RPMI8226 (cell line): ENCODE measurements around the gene KLHL3.

ENCODE experiments used
- DNase-seq: peaks from one replicate; pipeline ENCODE4 v3.0.0-alpha.2; 2015

Gene KLHL3

DNA sequence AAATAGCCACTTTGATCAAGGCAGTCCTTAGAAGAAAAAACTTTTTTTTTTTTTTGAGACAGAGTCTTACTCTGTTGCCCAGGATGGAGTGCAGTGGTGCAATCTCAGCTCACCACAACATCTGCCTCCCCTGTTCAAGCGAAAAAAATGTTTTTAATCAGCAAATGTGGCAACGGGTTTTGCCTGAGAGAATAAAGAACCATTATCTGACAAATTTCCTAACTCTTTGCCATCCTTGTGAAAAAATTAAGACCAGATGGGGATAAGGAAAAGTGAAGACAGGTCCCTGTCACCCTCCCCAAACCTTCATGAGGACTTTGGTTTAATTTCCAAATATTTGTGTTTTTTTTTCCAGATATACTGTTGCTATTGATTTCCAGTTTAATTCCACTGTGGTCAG lies 129.5 kb downstream of the KLHL3 start:
- DNase-seq, result no peak

DNA sequence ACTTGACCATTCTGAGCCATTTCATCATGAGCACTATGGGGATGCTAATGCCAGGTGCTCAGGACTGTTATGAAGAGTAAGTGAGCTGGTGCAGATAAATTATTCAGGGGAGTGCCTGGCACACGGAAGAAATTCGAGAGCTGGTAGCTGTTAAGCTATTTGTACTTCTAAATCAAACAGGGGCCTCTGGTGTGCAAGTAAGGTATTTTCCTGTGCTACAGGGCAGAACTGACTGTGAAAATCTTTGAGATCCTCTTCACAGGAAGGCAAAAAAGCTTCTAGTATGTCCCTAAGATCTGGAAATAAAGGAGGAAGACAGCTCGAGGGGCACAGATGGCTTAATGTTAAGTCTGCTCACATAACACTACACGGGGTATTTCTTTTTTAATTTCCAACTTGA lies 130.5 kb downstream of the KLHL3 start:
- no peak for DNase-seq

DNA sequence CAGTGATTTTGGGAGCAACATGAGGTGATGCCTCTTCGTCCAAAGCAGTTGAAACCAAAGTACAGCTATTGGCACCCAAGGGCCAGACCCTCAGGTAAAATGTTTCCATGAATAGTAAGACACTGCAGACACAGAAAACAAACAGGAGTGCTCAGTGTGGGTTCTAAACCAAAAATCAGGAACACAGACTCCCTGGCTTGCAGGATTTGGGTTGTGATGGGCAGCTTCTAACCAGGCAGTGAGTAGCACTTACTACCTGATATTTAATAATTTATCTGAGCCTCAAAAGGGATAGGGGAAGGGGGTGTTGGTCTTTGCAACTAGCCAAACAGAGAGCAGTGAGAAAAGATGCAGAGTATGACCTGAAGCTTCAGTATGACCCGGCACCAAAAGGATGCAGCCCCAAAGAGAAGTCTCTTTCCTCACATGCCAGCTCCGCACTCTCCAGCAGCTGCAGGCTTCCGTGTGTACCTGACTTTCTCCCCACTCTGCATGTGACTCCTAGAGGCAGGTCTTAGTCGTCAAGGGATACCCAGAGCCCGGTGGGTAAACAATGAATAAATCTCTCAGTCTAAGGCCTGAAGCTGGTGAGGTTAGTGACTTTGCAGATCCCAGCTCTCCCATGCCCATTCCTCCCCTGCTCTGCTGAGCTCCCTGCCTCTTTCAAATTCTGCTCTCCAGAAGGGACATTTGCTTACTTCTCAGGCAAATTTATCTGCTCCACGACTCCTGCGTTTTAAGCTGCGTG lies 131.4 kb downstream of the KLHL3 start:
- DNase-seq, result no peak

DNA sequence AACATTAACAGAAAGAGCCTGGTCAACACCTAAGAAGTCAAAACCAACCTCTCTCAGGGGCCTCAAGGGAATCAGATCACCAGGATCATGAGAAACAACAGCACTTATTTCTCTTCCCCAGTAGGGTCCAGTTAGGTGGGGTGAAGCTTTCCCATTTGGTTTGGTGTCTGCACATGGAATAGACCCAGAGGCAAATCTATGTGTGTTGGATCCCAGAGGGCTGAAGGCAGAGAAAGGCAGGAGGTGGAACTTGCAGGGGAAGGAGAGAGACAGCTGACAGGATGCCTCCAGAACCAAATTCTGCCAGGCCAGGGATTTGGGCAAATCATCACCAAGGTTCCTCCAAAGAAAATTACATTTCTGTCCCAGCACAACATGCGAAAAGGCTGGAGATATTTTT lies 132.0 kb downstream of the KLHL3 start:
- no peak for DNase-seq

DNA sequence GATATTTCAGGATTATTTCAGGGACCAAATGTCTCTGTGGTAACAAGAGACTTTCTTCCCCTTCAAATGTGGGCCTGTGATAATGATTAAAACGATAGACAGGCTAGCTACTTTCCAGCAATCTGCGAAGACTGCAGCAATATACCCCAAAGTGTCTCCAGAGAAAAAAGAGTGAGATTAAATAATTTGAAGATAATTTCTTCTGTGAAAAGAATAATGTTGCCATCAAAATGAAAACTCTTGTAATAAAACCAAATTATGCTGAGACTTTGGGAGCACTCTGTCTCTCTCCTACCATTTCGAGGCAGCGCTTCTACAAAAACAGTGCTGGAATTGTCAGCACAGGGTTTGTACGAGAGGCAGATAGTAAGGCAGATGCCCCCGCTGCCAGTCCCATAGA lies 132.5 kb downstream of the KLHL3 start:
- no peak for DNase-seq

DNA sequence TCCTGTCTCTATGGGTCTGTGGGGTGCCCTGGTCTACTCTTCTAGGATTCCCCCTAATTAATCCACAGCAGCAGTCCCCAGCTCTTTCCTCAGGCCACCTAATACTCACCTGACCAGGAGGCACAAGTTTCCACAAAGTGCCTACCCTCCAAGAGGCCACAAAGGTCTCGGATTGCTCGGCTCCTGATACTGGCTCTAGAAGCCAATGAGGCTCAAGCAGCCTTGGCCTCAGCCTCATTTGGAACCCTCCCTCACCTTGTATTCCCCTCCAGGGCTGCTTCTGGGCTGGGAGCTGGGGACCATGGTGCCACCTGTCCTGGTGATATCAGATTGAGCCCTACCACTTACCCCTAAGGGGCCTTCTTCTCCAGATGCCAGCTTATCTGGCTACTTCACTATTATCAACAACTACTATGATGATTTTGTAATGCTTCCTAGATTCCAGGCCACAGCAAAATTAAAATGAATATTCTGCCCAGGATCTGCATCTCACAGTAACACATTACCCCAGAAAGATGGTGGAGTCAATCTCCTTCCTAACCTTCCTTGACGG lies 133.1 kb downstream of the KLHL3 start:
- DNase-seq, result no peak

DNA sequence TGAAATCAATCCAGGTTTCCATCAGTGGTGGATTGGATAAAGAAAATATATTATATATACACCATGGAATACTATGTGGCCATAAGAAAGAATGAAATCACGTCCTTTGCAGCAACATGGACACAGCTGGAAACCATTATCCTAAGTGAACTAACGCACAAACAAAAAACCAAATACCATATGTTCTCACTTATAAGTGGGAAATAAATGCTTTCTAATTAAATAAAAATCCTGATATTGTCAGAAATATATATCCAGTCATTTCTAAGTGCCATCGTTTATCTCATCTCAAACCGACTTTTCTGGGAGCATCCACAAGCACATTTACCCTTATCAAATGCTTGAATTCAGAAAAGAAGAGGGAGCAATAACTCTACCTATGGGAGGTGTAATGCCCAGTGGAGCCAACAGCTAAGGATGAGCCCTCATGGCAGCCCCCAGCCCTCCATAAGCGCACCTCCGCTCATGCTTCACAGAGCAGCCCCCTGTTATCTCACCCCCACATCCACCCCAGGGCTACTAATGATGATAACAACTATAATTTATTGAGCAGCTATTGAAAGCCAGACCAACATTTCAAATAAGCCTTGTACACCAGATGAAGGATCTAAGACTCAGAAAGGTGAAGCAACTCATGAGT lies 135.0 kb downstream of the KLHL3 start:
- no peak for DNase-seq

DNA sequence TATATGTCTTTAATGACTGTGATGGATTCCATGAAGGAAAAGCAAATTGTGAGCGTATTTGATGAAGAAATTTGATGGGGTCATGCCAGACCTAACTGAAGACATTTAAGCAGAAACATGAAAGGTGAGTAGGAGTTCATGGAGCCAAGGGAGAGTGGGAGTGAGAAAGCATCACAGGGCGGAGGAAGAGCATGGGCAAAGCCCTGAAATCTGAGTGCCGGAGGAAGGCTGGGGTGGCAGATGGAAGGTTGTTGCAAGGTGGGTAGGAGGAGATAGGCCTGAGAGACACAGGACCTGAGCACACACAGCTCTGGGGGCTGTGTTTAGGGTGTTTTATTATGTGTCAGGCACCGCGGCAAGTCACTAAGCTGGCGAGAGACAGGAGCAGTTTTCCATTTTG lies 136.4 kb downstream of the KLHL3 start:
- no peak for DNase-seq

DNA sequence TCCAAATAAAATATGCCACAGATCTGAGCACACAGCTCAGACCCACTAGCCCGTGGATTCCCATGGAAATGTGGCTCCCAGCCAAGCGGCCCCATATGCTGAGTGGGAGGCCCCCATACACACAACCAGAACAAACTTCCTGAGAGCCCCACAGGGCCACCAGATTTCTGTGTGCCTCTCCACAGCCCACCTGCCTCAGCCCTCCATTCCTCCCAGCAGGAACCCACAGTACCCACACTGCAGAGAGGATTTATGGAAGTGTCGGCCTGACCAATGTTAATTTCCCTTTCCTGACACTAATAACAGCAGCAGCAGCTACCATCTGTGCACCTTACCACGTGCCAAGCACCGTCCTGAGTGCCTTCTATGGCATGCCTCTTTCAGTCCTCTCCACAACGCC lies 137.5 kb downstream of the KLHL3 start:
- DNase-seq, result no peak

DNA sequence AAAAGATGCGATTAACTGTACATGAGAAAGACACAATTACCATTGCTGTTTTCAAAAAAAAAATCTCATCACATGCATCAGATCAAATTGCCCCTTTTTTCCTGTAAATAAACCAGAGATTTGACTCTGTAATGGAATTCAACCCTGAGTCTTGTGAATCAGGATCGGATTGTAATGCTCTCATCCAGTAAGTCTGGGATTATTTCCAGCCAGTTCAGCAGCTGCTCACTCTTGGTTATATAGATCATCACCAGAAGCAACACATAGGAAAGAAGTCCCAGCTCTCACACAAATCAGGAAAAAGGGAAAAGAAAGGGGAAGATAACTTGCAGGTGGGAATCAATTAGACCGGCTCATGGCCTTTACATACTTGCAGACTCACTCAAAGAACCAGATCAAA lies 138.9 kb downstream of the KLHL3 start:
- no peak for DNase-seq

DNA sequence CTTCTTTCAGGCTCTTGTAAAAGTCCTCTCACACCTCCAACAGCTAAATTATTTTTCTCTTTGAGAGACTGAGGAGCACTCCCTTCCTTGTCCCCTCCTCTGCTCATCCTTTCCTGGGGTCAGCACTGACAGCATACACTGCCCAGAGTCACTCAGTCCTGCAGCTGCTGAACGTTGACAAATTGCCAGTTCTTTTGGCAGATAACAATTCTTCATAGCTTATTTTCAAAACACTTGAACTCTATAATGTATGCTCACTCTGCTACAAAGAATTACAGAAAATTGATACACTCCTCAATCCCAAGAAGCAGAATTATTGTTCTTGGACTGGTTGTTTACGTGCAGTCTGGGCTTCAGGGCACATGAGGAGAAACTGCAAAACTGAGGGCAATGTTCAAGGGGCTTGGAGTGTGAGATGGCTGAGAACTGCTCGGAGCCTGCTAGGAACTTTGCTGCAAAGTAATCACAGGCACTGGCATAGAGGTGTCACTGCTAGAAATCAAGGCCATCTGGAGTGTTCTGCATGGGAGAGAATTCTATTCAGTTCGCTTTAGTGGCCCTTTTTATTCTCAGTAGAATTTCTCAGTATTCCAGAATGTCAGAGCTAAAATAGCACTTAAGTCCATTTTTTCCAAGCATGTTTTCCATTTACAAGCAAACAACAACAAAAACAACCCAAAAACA lies 140.4 kb downstream of the KLHL3 start:
- DNase-seq, result no peak

DNA sequence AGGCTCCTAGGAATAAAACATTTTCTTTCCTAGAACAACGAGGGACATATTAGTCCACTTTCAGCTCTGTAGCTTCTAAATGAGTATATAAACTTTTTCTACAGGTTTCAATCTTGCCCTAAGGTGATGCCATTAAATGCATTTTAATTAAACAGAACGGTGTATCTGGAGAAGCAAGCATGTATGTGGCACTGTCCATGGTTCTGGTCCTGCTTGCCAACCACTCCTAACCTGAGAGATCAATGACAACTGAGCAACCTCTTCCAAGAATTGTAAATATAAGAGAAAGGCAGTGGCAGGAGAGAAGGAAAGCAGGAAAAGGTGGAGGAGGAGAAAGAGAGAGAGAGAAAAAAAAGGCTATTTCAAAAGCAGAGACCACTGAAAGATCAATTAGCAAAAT lies 141.2 kb downstream of the KLHL3 start:
- DNase-seq, result no peak

DNA sequence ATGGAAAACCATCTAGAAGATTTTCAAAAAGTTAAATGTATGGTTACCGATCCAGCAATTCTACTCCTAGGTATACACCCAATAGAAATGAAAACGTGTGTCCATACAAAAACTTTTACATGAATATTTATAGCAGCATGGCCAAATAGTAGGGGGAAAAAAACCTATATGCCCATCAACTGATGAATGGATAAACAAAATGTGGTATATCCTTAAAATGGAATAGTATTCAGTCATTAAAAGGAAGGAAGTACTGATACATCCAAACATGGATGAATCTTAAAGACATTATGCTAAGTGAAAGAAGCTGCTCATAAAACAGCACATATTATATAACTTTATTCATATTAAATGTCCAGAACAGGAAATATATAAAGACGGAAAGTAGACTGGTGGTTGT lies 143.6 kb downstream of the KLHL3 start:
- no peak for DNase-seq

DNA sequence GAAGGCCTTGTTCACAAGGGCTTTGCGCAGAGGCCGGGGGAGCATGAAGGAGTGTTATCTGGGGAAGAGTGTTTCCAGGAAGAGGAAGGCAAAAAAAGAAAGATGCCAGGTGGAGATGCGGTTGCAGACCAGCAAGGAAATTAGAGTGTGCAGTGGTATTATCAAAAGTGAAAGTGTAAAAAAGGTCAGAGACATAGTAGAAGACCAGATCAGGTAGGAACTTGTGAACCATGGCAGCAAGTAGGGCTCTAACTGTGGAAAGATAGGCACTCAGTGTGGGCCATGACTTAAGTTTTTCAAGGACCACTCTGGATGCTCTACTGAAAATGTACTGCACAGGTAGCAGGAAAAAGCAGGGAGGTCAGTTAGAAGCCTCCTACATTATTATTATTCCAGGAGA lies 146.7 kb downstream of the KLHL3 start:
- DNase-seq, result no peak

DNA sequence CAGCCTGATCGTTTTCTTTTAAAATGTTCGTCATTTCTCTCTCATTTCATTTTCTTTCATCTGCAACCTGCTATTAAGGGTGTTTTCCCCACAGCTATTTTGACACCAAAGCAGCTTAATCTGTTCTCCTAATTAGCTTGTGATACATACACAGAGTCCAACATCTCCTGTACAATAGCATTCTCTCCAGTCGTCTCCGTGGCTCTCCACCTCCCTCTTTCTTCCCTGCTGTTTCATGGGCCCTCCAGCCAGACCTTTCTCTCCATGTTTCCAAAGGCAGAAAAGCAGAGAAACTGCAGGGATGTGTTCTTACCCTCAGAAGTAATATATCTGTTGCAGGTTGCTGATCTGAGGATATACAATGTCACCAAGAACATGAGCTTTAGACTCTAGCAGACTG lies 148.0 kb downstream of the KLHL3 start:
- no peak for DNase-seq

DNA sequence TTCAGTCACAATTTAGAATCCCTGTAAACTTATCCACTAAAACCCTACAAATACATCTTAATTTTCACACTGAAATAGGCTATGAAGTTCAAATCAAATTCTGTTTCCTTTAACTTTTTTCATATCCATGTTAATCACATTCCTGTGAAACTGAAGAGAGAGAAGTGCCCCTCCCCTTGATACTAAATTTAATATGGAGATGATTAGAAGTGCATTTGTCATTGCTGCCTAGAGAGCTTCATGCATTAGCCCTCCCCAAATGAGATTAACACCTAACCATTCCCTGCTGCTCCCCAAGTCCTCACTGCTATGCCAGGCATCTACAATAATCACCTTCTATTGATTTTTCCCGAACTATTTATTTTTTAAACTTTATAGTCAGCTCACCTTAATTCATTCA lies 151.6 kb downstream of the KLHL3 start:
- no peak for DNase-seq

DNA sequence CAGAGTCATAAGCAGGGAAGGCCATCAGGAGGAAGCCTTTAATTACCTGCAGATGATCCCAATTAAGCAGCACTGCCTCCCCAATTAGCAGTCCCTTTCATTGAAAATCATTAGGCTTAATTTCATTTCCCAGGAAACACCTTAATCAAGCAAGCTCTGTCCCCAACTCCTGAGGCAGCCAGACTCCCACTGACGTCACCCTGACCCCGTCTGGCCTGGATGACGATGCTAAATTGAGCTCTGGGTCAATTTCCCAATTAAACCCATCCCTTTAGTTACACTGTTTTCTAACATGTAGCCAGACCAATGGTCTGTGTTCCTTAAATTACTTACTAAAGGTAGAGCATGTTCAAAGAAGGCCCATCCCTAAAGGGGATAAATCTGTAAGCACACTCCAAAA lies 152.8 kb downstream of the KLHL3 start:
- no peak for DNase-seq

DNA sequence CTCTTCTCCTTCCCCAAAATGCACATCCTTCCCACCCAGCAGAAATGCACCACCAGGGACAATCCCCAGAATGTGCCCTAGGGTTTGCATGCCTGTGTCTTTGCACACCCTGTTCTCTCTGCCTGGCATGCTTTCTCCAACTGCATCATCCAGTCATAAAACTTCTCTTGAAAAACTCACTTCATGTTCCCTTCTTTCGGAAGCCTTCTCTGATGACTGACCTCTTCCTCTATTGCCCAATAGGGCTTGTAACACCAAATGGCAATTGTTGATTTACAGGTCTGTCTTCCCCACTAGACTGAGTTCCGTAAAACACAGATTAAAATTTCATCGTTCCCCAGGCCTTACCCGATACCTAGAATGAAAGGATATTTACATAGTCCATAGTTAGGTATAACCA lies 153.7 kb downstream of the KLHL3 start:
- DNase-seq, result no peak

DNA sequence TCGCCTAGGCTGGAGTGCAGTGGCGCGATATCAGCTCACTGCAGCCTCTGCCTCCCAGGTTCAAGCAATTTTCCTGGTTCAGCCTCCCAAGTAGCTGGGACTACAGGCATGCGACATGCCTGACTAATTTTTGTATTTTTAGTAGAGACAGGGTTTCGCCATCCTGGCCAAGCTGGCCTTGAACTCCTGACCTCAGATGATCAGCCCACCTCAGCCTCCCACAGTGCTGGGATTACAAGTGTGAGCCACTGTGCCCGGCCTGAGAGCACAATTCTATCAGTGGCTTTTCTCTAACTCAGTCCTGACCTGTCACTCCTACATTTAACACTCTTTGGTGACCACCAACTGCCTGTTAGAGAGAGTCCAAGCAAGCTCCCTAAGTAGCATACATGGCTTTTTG lies 154.1 kb downstream of the KLHL3 start:
- DNase-seq, result no peak

DNA sequence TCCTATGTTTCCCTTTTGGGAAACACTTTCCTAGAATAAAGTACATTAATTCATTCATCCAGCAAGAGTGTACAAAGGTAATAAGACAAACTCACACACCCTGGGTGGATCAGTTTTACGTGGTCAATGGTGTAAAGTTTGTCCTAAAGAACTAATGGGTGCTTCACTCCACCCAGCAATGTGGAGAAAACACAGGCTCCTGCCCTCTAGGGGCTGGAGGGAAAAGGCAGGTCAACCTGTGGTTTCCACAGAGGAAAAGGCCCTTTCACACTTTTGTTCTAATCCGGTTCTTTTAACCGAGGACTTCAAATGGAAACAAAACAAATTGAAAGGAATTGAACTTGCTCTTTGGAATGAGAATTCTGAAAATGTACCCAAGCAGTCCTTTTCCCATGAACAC lies 155.9 kb downstream of the KLHL3 start:
- DNase-seq, result no peak

DNA sequence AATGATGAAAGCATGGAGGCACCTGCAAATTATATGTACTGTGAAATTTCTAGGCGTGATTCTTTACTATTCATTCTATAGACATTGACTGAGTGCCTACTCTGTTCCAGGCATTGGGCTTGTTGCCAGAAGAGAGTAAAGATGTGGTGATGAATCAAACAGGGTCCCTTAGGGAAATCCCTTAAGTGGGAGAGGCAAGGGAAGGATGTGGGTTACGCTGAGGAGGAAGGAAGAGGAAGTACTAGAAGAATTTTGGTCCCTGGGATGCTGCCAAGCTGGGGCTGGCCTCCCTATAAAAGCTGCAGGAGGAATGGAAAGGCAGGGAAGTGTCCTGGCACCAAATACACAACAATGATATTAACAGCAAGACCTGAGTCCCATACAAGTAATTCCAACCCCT lies 160.0 kb downstream of the KLHL3 start:
- DNase-seq, result no peak

DNA sequence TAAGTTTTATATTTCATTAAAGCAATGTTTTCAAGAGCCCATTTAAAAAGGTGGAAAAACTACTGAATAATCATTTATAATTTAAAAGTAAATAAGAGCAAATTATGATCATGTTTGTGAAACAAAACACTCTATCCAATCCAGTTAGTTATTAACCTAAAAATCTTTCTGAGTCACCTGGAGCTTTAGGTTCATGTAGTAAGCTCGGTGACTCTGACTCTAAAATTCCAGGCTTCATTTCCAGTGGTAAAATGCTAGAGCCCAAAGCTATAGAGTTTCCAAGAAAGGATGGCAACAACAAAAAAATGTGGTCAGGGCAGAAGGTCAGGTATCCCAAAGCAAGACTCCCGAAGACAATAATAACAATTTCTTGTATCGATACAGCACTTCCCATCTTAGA lies 160.7 kb downstream of the KLHL3 start:
- no peak for DNase-seq

DNA sequence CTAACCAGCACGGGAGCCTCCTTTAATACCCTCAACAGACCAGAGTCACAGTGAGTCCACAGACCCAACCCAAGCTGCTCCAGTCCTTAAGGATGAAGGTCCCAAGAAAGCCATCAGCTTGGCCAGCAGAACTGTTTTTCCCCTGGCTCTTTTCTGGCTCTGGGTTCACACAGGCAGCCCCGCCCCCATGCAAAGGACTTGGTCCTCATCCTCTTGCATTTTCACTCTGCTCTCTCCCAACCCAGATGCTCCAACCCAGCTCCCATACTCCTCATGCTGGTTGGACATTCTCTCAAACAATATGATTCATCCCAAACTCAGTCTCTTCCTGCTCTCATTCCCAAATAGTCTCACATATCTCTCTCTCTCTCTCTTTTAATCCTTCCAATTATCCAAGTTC lies 162.5 kb downstream of the KLHL3 start:
- DNase-seq, result no peak

DNA sequence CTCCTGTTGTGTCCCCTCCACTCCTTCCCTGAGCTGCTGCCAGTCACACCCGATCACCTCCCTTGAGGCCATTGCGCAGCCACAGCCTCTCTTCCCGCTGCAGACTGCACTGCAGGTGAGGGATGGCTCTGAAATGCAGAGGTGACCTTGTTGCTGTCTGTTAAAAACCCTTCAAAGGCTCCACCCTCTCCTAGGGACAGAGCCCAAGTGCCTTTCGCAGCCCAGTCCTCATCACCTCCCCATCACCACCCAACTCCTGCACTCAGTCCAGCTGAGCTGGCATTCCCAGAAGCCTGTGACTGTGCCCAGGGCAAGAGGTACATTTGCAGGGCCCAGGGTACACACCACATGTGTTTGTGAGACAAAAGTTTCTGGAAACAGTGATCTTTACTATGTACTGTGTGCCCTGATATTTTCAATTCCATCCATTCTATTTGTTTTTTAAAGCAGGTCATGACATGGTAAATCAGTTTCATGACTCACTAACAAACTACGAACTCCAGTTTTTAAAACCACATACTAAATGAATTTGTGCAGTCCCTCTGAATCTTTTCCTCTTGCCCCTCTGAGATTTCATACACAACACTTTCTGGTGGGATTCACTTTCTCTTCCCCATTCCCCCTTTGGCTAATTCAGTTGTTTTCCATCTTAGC lies 163.7 kb downstream of the KLHL3 start:
- no peak for DNase-seq
